GM20000 (cell line): ENCODE results near the gene SNED1.

ENCODE experiments used
- DNase-seq: peaks from one replicate; pipeline ENCODE4 v3.0.0; 2012; ENCODE audit warnings: low spot score
- TF ChIP-seq, protein P1 (sequence below): IDR thresholded peaks from 2 replicates; pipeline ENCODE4 v1.5.1; 2012; ENCODE audit warnings: mild to moderate bottlenecking, control low read depth; ENCODE audit errors: extremely low read depth, missing control alignments

The SNED1 gene

DNA sequence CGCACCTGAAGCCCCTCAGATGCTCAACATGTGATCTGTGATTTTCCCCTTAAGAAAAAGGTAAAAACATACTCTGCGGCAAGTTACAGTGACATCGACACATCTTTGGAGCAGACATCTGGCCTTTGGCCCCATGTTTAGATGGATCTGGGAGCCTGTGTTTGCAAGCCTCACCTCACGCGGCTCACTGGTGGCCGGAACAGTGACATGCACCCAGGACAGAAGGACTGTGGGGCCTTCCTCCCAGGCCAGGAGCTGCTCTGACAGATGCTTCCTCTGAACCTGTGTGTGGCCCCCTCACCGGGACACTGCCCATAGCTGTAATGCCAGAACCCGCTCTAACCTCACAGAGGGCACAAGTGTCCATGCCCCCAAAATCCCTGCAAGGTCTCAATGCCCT lies 137.8 kb downstream of the SNED1 start:
- DNase-seq: no peak
- TF ChIP-seq, protein P1, sequence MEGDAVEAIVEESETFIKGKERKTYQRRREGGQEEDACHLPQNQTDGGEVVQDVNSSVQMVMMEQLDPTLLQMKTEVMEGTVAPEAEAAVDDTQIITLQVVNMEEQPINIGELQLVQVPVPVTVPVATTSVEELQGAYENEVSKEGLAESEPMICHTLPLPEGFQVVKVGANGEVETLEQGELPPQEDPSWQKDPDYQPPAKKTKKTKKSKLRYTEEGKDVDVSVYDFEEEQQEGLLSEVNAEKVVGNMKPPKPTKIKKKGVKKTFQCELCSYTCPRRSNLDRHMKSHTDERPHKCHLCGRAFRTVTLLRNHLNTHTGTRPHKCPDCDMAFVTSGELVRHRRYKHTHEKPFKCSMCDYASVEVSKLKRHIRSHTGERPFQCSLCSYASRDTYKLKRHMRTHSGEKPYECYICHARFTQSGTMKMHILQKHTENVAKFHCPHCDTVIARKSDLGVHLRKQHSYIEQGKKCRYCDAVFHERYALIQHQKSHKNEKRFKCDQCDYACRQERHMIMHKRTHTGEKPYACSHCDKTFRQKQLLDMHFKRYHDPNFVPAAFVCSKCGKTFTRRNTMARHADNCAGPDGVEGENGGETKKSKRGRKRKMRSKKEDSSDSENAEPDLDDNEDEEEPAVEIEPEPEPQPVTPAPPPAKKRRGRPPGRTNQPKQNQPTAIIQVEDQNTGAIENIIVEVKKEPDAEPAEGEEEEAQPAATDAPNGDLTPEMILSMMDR: no peak

DNA sequence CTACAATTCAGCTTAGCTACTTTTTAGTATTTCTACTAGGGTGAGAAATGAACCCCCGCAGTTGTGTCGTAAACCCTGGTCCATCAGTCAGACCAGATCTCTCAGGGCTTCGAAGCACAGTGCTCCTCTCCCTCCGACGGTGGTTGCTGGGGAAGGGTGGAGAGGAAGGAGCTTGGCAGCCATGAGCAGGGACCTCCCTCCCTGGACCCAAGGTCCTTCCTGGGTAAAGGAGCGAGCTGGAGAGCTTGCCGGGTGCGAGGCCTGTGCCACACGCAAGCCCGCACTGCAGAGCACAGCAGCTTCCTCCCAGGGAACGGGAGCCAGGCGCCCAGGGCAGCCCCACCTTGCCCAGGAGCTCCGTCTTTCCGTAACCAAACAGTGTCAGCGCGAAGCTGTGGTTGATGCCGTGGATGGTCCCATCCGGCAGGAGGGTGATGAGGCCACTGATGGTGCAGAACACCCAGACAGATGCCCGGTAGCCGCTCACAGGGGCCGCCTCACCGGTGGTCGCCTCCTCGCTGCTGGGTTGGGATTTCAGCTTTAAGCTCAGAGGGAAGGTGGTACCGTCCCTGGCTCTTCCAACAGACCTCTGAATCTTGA lies 138.3 kb downstream of the SNED1 start:
- DNase-seq: no peak
- TF ChIP-seq, protein P1: no peak

DNA sequence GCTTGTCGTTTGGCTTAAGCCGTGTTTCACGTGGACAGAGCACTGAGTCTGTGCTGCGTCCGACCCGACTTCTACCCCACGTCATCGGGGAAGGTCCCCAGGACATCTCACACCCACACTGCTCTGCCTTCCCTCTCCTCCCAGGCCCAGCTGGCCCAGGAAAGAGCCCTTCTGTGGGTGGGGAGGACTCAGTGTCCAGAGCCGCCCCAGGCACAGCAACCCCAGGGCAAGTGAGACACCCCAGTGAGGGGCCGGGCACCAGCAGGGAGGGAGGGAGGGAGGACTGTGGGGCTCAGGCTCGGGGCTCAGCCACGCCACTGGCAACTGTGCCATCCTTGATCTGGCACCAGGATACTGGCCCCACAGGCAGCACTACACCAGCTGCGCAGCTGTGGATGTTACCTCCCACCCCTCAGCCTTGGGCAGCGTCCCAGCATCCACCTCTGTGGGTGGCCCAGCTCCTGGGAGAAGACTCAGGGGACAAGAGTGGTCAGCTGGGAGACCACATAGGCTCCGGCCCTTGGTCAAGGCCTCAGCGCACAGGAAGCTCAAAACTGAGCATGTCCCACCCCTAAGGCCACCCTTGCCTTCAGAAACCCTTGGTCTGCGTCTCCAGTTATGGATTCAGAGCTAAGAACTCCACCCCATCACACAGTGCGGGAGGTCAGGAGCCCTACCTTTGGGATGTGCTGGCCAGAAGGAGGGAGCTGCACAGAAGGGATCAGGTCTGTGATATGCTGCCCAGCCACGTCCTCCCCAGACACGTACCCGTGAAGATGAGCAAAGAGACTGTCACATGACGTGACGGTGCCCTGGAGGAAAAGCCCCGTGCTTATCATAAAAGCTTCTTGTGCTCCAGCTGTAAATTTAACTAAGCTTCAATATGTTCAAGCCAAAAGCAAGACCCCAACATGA lies 139.1 kb downstream of the SNED1 start:
- TF ChIP-seq, protein P1: no peak

DNA sequence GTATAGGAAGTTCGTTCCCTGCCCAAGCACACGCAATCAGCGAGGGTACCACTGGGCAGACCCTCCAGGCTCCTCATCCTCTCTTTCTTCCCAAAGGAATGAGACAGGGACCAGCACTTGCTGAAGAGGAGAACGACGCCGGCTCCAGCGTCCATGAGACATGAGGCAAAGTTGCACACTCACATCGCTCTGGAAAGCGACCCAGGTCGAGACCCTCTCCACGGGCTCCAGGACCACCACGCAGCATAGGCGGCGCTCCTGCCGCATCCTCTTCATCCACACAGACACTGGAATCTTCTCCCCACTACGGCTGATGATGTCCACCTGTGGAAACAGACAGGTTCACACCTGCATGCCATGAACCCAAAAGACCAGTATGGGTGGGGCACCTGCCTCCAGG lies 140.1 kb downstream of the SNED1 start:
- TF ChIP-seq, protein P1: no peak
- DNase-seq: no peak

More for the DNA sequence above, 139.1 kb downstream of the SNED1 start:
- no peak for DNase-seq

DNA sequence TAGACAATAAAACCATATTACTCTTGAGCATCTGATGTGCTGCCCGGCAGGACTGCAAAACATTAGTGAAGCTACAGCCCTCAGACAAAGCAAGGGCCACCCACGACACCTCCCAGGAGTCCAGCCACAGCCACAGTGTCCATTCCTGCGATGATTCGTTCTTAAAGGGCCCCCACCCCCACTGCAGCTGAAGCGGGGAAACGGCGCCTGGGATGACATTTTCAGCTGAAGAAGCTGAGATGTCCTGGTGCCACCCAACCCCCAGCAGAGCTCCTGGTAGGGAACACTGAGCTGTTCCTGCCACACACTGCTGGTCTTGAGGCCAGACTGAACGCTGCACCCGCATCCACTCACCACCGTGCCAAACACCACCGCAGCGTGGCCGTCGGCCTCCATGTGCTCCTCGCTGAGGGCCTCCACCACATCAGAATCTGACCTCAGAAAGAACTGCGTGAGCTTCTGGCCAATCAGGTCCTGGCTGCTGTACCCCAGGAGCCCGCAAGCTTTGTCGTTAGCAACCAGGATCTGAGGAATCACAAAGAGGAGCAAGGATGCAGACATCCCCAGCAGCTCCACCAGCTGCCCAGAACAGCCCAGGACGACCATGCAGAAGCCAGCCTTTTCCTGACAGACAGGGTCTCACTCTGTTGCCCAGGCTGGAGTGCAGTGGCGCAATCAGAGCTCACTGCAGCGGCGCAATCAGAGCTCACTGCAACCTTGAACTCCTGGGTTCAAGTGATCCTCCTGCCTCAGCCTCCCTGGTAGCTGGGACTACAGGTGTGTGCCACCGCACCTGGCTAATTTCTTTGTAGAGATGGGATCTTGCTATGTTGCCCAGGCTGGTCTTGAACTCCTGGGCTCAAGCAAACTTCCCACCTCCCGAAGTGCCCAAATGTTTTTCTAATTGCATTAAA lies 141.4 kb downstream of the SNED1 start:
- no peak for DNase-seq
- TF ChIP-seq, protein P1: no peak

DNA sequence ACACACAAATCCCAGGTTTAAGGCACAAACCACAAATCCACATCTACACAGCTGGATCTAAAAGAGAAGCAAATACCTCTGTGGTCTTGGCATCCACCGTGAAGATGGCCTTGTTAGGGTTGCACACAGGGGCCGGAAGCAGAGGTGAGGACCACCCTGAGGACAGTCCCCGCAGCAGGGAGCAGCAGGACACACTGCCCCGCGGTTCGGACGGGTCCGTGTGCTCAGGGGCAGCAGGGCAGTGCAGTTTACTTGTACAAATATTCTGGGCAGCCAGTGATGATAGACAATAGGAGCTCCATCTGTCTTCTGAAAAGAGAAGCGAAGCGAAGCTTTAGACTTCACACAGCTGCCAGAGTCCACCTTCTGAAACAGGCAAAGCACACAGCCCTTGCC lies 142.0 kb downstream of the SNED1 start:
- DNase-seq: no peak
- TF ChIP-seq, protein P1: no peak
